ENCODE measurements around the gene CTNNBL1. TPM values are rescaled to one million over a fixed set of nuclear protein-coding genes. Genes with fewer than 3 reads are reported as not detected.

The CTNNBL1 gene
- total and polyA plus RNA-seq, 2 of the 4 experiments (the other 2 are of a cell fraction) = 29.9 to 34.1 TPM

GRCh38 chr20:37885042-37885441 is 191.2 kb downstream of the CTNNBL1 start:
- Histone ChIP-seq H3K4ac (ENCODE audit: low read depth, low read length) (no peak overlapping the region), H4K8ac (ENCODE audit: low read depth in 2 of 2, low read length in 2 of 2) (no peak overlapping the region), H3K4me3 (ENCODE audit: insufficient read depth, low read depth, low read length) (no peak overlapping the region), H3K4me2 (ENCODE audit: low read depth, low read length) (no peak overlapping the region), H2BK120ac (ENCODE audit: low read depth, low read length) (no peak overlapping the region), H3K23ac (ENCODE audit: low read depth, low read length) (no peak overlapping the region), H3K4me1 (ENCODE audit: control insufficient read depth, insufficient read depth, low read length) (no peaks in the 10 kb centered on the region), H2BK15ac (ENCODE audit: low read depth, low read length) (no peak overlapping the region), H4K20me1 (ENCODE audit: insufficient read depth, low read length) (no peaks in the 10 kb centered on the region), H3K79me1 (ENCODE audit: low read depth in 1 of 2, low read length in 2 of 2) (no peaks in the 10 kb centered on the region), H2AFZ (replicated peaks; ENCODE audit: low read length, poor library complexity) (no peak overlapping the region), H3K18ac (ENCODE audit: low read depth, low read length) (no peak overlapping the region), H3K9me3 (ENCODE audit: control insufficient read depth, insufficient read depth, low read length) (no peaks in the 10 kb centered on the region), H3K9me1 (ENCODE audit: insufficient read depth, low read length) (0 out of 2 replicates have a peak, but pooled peaks cover 2% of the 10 kb centered on the region), H2AK5ac (ENCODE audit: low read depth, low read length) (no peak overlapping the region), H3K27ac (ENCODE audit: insufficient read depth, low read length) (no peak overlapping the region), H3K9ac (ENCODE audit: low read depth, low read length) (no peak overlapping the region), H3K27me3 (ENCODE audit: control insufficient read depth, insufficient read depth, low read length) (peaks cover 36% of the 10 kb centered on the region), H2BK20ac (ENCODE audit: low read depth, low read length) (no peak overlapping the region), H2BK5ac (ENCODE audit: low read depth, low read length, poor library complexity, severe bottlenecking) (no peak overlapping the region), H3K14ac (replicated peaks; ENCODE audit: low read depth, low read length) (no peak overlapping the region), H4K5ac (ENCODE audit: low read depth, low read length) (no peak overlapping the region), H3K36me3 (ENCODE audit: control insufficient read depth, insufficient read depth, low read length) (no peaks in the 10 kb centered on the region), H4K91ac (ENCODE audit: insufficient read depth, low read depth, low read length) (no peak overlapping the region), H2AK9ac (replicated peaks; ENCODE audit: low read depth, low read length, poor library complexity) (no peak overlapping the region), H3K56ac (ENCODE audit: extremely low read depth, insufficient read depth, low read length) (no peak overlapping the region)
- intact Hi-C loops (cut with micrococcal nuclease) = no loop called here
- in situ Hi-C loops (cut with MboI; ENCODE audit: low sequenced_read_pairs) = no loop called here
- no peak for TF ChIP-seq USF2 (IDR thresholded peaks at IDR 0.05; ENCODE audit: low read depth, low read length)
- TF ChIP-seq FOS (IDR thresholded peaks at IDR 0.05; ENCODE audit: low read depth, low read length) = no peak
- TF ChIP-seq BHLHE40 (IDR thresholded peaks at IDR 0.05; ENCODE audit: low read depth, low read length) = no peak
- no peak for TF ChIP-seq CHD1 (IDR thresholded peaks at IDR 0.05; ENCODE audit: low read depth, low read length)
- TF ChIP-seq CTCF (conservative IDR thresholded peaks at IDR 0.05; ENCODE audit: low read depth, low read length) = no peak
- TF ChIP-seq NFE2L2 (IDR thresholded peaks at IDR 0.05; ENCODE audit: low read depth, low read length) = no peak
- TF ChIP-seq MAFK (IDR thresholded peaks at IDR 0.05; ENCODE audit: low read depth, low read length) = no peak
- TF ChIP-seq MXI1 (IDR thresholded peaks at IDR 0.05; ENCODE audit: borderline replicate concordance, low read depth, low read length) = no peak
- no peak for TF ChIP-seq CEBPB (IDR thresholded peaks at IDR 0.05; ENCODE audit: low read depth, low read length)
- TF ChIP-seq RAD21 (IDR thresholded peaks at IDR 0.05; ENCODE audit: low read length) = no peak
- TF ChIP-seq POLR2A (IDR thresholded peaks at IDR 0.05; ENCODE audit: low read depth, low read length) = no peak
- no peak for TF ChIP-seq RCOR1 (IDR thresholded peaks at IDR 0.05; ENCODE audit: insufficient replicate concordance, low read length)
- no peak for TF ChIP-seq RFX5 (IDR thresholded peaks at IDR 0.05; ENCODE audit: low read depth, low read length)
- no peak for TF ChIP-seq MAZ (IDR thresholded peaks at IDR 0.05; ENCODE audit: borderline replicate concordance, low read depth, low read length)
- TF ChIP-seq SMC3 (IDR thresholded peaks at IDR 0.05; ENCODE audit: low read depth, low read length) = no peak
- TF ChIP-seq ELK1 (IDR thresholded peaks at IDR 0.05; ENCODE audit: borderline replicate concordance, low read depth, low read length) = no peak
- dilution Hi-C loops (cut with HindIII; ENCODE audit: low sequenced_read_pairs, unreplicated experiment) = no loop called here
- no TSS peak for BruUV-seq (replicated peaks)
- CTCF ChIA-PET = no interaction called here
- POLR2A ChIA-PET (ENCODE audit: unreplicated experiment) = no interaction called here
- WGBS, 2 experiments (ENCODE audit: extremely low coverage in 2 of 2, insufficient read length in 1 of 2) = 100% methylated on average over 1 of the region's 8 CpGs; no CpG with 5 or more reads in 1 of the 2 experiments
- no peak for ATAC-seq (ENCODE audit: low read depth)
- no peak for DNase-seq
